ENCODE measurements around the gene SP2.

Gene SP2

DNA sequence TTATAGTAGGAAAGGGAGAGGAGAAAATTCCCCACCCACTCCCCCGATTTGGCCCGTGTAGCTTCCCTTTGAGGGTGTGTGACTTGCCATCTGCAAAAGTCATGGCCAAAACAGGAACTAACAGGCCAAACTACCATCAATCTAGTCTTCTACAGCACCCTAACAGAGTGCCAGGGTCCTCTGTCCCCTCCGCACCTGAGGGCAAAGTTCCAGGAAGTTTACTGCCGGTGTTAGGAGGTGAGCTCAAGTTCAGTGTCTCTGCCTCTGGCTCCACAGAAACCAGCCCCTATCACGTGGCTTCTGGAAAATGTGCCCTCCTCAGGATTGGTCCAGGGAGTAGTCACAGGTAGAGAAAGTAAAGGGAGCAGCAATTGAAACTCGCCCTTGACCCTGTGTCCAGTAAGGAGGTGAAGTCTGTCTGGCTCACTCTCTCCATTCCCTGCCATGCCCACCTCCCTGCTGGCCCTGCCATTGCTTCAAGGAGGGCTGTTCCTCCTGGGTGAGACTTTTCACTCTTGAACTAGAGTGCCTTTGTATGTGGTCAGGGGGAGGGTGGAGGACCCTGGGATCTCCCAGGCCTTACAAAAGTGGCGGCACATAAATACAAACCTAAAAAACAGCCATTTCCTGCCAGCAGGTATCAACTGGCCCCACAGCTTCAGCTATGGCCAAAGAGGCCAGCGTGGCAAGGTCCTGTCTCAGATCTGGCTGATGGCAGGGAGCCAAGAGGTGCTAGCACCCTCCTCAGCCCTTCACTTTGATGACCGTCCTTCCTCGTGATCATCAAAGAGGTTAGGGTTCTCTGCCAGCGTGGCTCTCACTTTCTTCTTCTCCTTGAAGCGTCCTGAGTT is 56.4 kb downstream of the SP2 start:
- H3K36me3 ChIP-seq (replicated peaks; ENCODE audit: insufficient read depth, low read length): no peaks in the 10 kb centered on the region
- H3F3A ChIP-seq (ENCODE audit: insufficient read depth, low read length): peaks cover 23% of the 10 kb centered on the region
- no peaks in the 10 kb centered on the region for H3K9me3 ChIP-seq (replicated peaks; ENCODE audit: insufficient read depth, low read length)
- H3K4me2 ChIP-seq (ENCODE audit: low read depth, low read length): no peak overlapping the region
- no peak overlapping the region for H3K27ac ChIP-seq (ENCODE audit: low read length)
- H2AFZ ChIP-seq (ENCODE audit: low read length): no peak overlapping the region
- peaks cover 30% of the 10 kb centered on the region for H3K4me1 ChIP-seq (ENCODE audit: low read length)
- H3K79me2 ChIP-seq (ENCODE audit: low read length): no peaks in the 10 kb centered on the region
- no peak overlapping the region for H3K9ac ChIP-seq (ENCODE audit: low read length)
- TF ChIP-seq EZH2 (optimal IDR thresholded peaks at IDR 0.05; ENCODE audit: low read depth, low read length) (no peak), CTCF (IDR thresholded peaks at IDR 0.05; ENCODE audit: low read length) (no peak), EZH2phosphoT487 (IDR thresholded peaks at IDR 0.05; ENCODE audit: low read length) (no peak)
- no peaks in the 10 kb centered on the region for H3K27me3 ChIP-seq (replicated peaks; ENCODE audit: insufficient read depth, low read length)
- no peaks in the 10 kb centered on the region for H3K9me2 ChIP-seq (replicated peaks; ENCODE audit: insufficient read depth, low read length)
- no peak for DNase-seq
- no peaks in the 10 kb centered on the region for H4K20me1 ChIP-seq (ENCODE audit: insufficient read depth, low read length)
- no peak overlapping the region for H3K4me3 ChIP-seq (ENCODE audit: low read length)

GRCh38 chr17:47953909-47954308 is 57.9 kb downstream of the SP2 start:
- peaks cover 36% of the 10 kb centered on the region for H3K4me1 ChIP-seq (ENCODE audit: low read length)
- H3K27ac ChIP-seq (ENCODE audit: low read length): no peak overlapping the region
- no peak overlapping the region for H3K4me2 ChIP-seq (ENCODE audit: low read depth, low read length)

DNA sequence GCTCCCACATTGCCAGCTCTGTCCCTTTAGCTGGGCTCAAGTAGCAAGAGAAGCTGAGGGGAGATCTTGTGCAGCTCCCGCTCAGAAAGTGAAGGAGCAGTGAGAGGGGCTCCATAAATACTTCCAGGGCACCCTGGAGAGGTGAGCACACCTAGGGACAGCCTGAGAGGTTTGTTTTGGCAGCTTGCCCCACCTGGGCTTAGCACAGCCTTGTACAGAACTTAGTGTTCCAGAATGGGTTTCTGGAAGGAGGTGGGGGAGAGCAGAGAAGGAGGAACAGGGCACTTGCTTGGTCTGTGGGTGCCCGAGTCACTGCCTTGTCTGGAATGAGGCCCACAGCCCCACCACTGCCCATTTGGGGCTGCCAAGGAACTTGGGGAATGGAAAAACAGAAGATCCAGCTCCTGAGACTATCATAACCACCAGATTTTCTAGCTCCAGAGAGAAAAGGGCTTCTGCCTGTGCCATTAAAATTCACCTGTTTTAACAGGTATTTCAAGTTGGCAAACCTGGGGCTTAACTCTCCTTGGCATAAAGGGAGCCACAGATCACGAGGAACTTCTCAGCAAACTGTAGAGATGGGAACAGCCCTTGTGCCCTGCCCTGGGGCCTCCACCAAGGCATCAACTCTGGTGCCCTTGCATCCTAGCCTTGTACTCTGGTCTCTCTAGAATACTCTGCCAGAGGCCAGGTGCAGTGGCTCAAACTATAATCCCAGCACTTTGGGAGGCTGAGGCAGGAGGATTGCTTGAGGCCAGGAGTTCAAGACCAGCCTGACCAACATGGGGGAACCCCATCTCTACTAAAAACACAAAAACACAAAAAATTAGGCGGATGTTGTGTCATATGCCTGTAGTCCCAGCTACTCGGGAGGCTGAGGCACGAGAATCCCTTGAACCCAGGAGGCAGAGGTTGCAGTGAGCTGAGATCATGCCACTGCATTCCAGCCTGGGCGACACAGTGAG is 59.7 kb downstream of the SP2 start:
- Histone ChIP-seq H3K9ac (ENCODE audit: low read length) (no peak overlapping the region), H3K79me2 (ENCODE audit: low read length) (no peaks in the 10 kb centered on the region), H3K27ac (ENCODE audit: low read length) (no peak overlapping the region), H3K36me3 (replicated peaks; ENCODE audit: insufficient read depth, low read length) (no peaks in the 10 kb centered on the region), H3K4me3 (ENCODE audit: low read length) (no peak overlapping the region), H3K9me3 (replicated peaks; ENCODE audit: insufficient read depth, low read length) (no peaks in the 10 kb centered on the region), H4K20me1 (ENCODE audit: insufficient read depth, low read length) (no peaks in the 10 kb centered on the region), H3K9me2 (replicated peaks; ENCODE audit: insufficient read depth, low read length) (no peaks in the 10 kb centered on the region), H3K27me3 (replicated peaks; ENCODE audit: insufficient read depth, low read length) (no peaks in the 10 kb centered on the region), H3F3A (ENCODE audit: insufficient read depth, low read length) (no peaks in the 10 kb centered on the region), H2AFZ (ENCODE audit: low read length) (no peak overlapping the region), H3K4me2 (ENCODE audit: low read depth, low read length) (no peak overlapping the region), H3K4me1 (ENCODE audit: low read length) (peaks cover 20% of the 10 kb centered on the region)
- DNase-seq: no peak
- no peak for TF ChIP-seq EZH2phosphoT487 (IDR thresholded peaks at IDR 0.05; ENCODE audit: low read length)
- no peak for TF ChIP-seq CTCF (IDR thresholded peaks at IDR 0.05; ENCODE audit: low read length)
- TF ChIP-seq EZH2 (optimal IDR thresholded peaks at IDR 0.05; ENCODE audit: low read depth, low read length): no peak

More at GRCh38 chr17:47953909-47954308, 57.9 kb downstream of the SP2 start:
- Histone ChIP-seq H3F3A (ENCODE audit: insufficient read depth, low read length) (peaks cover 16% of the 10 kb centered on the region), H3K9me3 (replicated peaks; ENCODE audit: insufficient read depth, low read length) (no peaks in the 10 kb centered on the region), H3K27me3 (replicated peaks; ENCODE audit: insufficient read depth, low read length) (no peaks in the 10 kb centered on the region), H2AFZ (ENCODE audit: low read length) (no peak overlapping the region), H3K36me3 (replicated peaks; ENCODE audit: insufficient read depth, low read length) (no peaks in the 10 kb centered on the region), H3K9me2 (replicated peaks; ENCODE audit: insufficient read depth, low read length) (no peaks in the 10 kb centered on the region), H4K20me1 (ENCODE audit: insufficient read depth, low read length) (no peaks in the 10 kb centered on the region), H3K4me3 (ENCODE audit: low read length) (no peak overlapping the region), H3K79me2 (ENCODE audit: low read length) (no peaks in the 10 kb centered on the region), H3K9ac (ENCODE audit: low read length) (no peak overlapping the region)
- TF ChIP-seq CTCF (IDR thresholded peaks at IDR 0.05; ENCODE audit: low read length) (no peak), EZH2phosphoT487 (IDR thresholded peaks at IDR 0.05; ENCODE audit: low read length) (no peak), EZH2 (optimal IDR thresholded peaks at IDR 0.05; ENCODE audit: low read depth, low read length) (no peak)
- no peak for DNase-seq
